RWPE1 (cell line): ENCODE results near the gene HAS3.

Experiments used
- CTCF ChIA-PET: fragments of 350-600 bp; sonication (Branson Sonifier 250); formaldehyde crosslinking; extraction: SDS; loops from one replicate; lab custom pipeline; 2021; lab: Yijun Ruan, JAX
- POLR2A ChIA-PET: fragments of 400-600 bp; formaldehyde crosslinking; extraction: SDS; loops from one replicate; lab custom pipeline; 2020; ENCODE audit warnings: antibody characterized with exemption; ENCODE audit not compliant: low non-redundant PET; lab: Yijun Ruan, JAX
- DNase-seq: peaks from one replicate; pipeline ENCODE4 v3.0.0; 2012; ENCODE audit warnings: low spot score
- H3K27ac ChIP-seq: fragments of 450-650 bp; 2 replicates; pipeline ENCODE4 v1.5.1; 2017
- CTCF ChIP-seq: fragments of 450-650 bp; conservative IDR thresholded peaks from 2 replicates; pipeline ENCODE4 v1.5.1; 2017; ENCODE audit warnings: low read depth, mild to moderate bottlenecking

Gene HAS3

GRCh38 chr16:69127966-69128510, 22.6 kb downstream of the HAS3 start:
- DNase-seq = no peak
- CTCF ChIA-PET = interaction anchor here (0.5 to 1.6 kb wide), 4 partner anchors 237 to 303 kb away, joined by 3 to 8 read pairs (median 4); no protein-coding TSS in a partner anchor
- H3K27ac ChIP-seq = peak overlapping the region; percentile 27
- no peak for TF ChIP-seq CTCF
- POLR2A ChIA-PET = interaction anchor here (0.5 kb wide), 1 partner anchor 28 kb away, joined by 3 read pairs; no protein-coding TSS in a partner anchor

GRCh38 chr16:69130461-69130860, 25.0 kb downstream of the HAS3 start:
- no peak for TF ChIP-seq CTCF
- no peak overlapping the region for H3K27ac ChIP-seq
- DNase-seq = no peak
- CTCF ChIA-PET = interaction anchor here (0.6 to 1.5 kb wide), 2 partner anchors 224 to 228 kb away, joined by 3 to 5 read pairs; no protein-coding TSS in a partner anchor
- POLR2A ChIA-PET = interaction anchor here (0.6 kb wide), 1 partner anchor 49 kb away, joined by 3 read pairs; no protein-coding TSS in a partner anchor

GRCh38 chr16:69131167-69131838, 25.9 kb downstream of the HAS3 start:
- ChIA-PET POLR2A (interaction anchor here (0.7 kb wide), 1 partner anchor 846 kb away, joined by 7 read pairs; no protein-coding TSS in a partner anchor), CTCF (interaction anchor here (0.6 to 1.5 kb wide), 2 partner anchors 25 to 229 kb away, joined by 4 to 5 read pairs; no protein-coding TSS in a partner anchor)
- peak; percentile 43 for DNase-seq
- TF ChIP-seq CTCF = no peak
- peak overlapping the region; percentile 90 for H3K27ac ChIP-seq

GRCh38 chr16:69131839-69132423, 26.5 kb downstream of the HAS3 start:
- DNase-seq = peak; percentile 96
- CTCF ChIA-PET = interaction anchor here (0.6 to 1.5 kb wide), 2 partner anchors 26 to 229 kb away, joined by 4 to 5 read pairs; no protein-coding TSS in a partner anchor
- POLR2A ChIA-PET = no interaction called here
- TF ChIP-seq CTCF = no peak
- peak overlapping the region; percentile 90 for H3K27ac ChIP-seq

- peak within 1 kb of the TSS; percentile 90 for H3K27ac ChIP-seq
- peak; percentile 82 for DNase-seq
- CTCF ChIA-PET = interaction anchor here (0.6 to 1.0 kb wide), 2 partner anchors 19 to 348 kb away, joined by 3 read pairs; no protein-coding TSS in a partner anchor
- TF ChIP-seq CTCF = no peak
- POLR2A ChIA-PET = no interaction called here
Measured at GRCh38 chr16:69132424-69133252, 27.2 kb downstream of the HAS3 start, which contains the start of the genes CHTF8 and UTP4. TSS of gene CHTF8 (minus strand) at chr16:69132588. CDS start at chr16:69121458, 11,130 bp downstream. TSS of gene UTP4 (plus strand) at chr16:69132649. CDS start at chr16:69133460, 811 bp downstream.
